ENCODE results near the gene PRDM15.

PRDM15 gene

GRCh38 chr21:41834252-41834925 lies 44.8 kb downstream of the PRDM15 start:
- Histone ChIP-seq H3K27me3 (ENCODE audit: insufficient read depth, low read depth, severe bottlenecking) (no peaks in the 10 kb centered on the region), H3K4me3 (ENCODE audit: low read depth, low read length) (no peak overlapping the region), H3K9me3 (ENCODE audit: severe bottlenecking) (no peaks in the 10 kb centered on the region), H3K36me3 (peaks cover 32% of the 10 kb centered on the region), H3K27ac (no peak overlapping the region)
- TF ChIP-seq, protein P1, sequence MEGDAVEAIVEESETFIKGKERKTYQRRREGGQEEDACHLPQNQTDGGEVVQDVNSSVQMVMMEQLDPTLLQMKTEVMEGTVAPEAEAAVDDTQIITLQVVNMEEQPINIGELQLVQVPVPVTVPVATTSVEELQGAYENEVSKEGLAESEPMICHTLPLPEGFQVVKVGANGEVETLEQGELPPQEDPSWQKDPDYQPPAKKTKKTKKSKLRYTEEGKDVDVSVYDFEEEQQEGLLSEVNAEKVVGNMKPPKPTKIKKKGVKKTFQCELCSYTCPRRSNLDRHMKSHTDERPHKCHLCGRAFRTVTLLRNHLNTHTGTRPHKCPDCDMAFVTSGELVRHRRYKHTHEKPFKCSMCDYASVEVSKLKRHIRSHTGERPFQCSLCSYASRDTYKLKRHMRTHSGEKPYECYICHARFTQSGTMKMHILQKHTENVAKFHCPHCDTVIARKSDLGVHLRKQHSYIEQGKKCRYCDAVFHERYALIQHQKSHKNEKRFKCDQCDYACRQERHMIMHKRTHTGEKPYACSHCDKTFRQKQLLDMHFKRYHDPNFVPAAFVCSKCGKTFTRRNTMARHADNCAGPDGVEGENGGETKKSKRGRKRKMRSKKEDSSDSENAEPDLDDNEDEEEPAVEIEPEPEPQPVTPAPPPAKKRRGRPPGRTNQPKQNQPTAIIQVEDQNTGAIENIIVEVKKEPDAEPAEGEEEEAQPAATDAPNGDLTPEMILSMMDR (IDR thresholded peaks at IDR 0.05; ENCODE audit: low read depth, low read length), result no peak
- no peak for DNase-seq

DNA sequence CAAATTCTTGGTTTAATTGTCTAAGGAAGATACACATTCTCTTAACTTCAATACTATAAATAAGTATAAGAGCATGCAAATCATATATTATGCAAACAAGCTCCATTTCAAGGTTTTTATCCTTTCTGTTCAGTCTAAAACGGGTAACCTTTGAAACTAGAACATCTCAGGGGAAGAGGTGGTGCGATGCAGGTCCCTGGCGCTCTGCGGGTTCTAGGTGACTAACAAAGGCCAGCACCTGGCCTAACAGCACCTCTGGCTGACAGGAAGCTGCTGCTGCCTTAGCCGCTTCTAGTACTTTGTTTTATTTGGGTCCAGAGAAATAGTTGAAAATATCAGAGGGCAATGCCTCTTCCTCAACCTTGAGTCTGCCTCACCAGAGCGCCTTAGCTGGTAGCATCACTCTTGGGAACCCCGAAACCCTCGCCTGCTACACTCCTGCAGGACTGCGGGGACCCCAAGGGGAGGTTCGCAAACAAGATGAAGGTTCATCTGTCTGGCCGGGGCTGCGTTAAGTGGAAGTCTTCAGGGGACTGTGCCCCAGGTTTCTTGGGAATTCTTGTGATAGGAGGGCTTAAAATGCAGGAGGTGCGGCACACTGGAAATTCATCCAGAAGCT lies 45.5 kb downstream of the PRDM15 start:
- TF ChIP-seq, protein P1 (IDR thresholded peaks at IDR 0.05; ENCODE audit: low read depth, low read length), result no peak

DNA sequence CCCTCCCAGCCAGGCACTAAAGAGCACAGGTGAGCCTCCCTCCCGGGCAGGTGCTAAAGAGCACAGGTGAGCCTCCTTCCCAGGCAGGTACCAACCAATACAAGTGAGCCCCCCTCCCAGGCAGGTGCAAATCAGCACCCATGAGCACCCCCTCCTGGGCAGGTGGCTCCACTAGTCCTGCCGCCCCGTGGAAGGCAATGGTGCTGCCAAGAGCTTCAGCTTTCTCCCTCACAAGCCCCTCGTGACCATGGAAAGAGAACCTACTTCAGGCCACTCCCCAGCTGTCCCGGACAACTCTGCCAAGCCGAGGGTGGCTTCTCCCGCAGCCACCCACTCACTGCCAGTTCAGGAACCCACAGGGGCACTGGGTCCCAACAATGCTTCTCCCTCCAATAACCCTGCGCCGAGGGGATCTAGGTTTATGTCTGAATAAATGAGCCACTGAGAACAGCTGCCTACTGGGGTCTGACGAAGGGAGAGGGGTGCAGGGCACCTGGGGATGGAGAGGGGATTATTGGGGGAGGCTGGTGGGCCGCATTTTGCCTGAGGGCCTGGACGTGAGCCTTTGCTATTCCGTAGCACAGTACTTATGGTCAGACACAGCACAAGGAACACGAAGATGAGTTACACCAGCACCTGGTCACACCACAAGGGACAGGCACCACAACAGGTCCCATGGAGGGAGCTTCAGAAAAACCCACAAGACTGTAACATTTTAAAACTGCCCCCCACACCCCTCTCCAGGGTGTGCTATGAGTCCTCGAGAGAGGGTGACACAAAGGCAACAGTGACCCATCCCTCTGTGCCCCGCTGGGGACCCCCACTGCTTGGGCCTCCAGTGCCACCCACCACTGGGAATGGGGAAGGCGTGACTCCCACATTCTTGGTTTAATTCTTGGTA lies 46.3 kb downstream of the PRDM15 start:
- Histone ChIP-seq H3K36me3 (peaks cover 37% of the 10 kb centered on the region), H3K4me3 (ENCODE audit: low read depth, low read length) (no peak overlapping the region), H3K27me3 (ENCODE audit: insufficient read depth, low read depth, severe bottlenecking) (no peaks in the 10 kb centered on the region), H3K27ac (no peak overlapping the region), H3K9me3 (ENCODE audit: severe bottlenecking) (no peaks in the 10 kb centered on the region)
- TF ChIP-seq, protein P1 (IDR thresholded peaks at IDR 0.05; ENCODE audit: low read depth, low read length), result peak; percentile 31
- no peak for DNase-seq

More for the DNA sequence above, 45.5 kb downstream of the PRDM15 start:
- Histone ChIP-seq H3K27ac (no peak overlapping the region), H3K9me3 (ENCODE audit: severe bottlenecking) (no peaks in the 10 kb centered on the region), H3K4me3 (ENCODE audit: low read depth, low read length) (no peak overlapping the region), H3K27me3 (ENCODE audit: insufficient read depth, low read depth, severe bottlenecking) (no peaks in the 10 kb centered on the region), H3K36me3 (peaks cover 32% of the 10 kb centered on the region)
- DNase-seq, result no peak

- Histone ChIP-seq H3K27me3 (ENCODE audit: insufficient read depth, low read depth, severe bottlenecking) (no peaks in the 10 kb centered on the region), H3K36me3 (peaks cover 37% of the 10 kb centered on the region), H3K4me3 (ENCODE audit: low read depth, low read length) (no peak overlapping the region), H3K27ac (no peak overlapping the region), H3K9me3 (ENCODE audit: severe bottlenecking) (no peaks in the 10 kb centered on the region)
- TF ChIP-seq, protein P1 (IDR thresholded peaks at IDR 0.05; ENCODE audit: low read depth, low read length), result no peak
- no peak for DNase-seq
Observed at GRCh38 chr21:41831866-41832595, 47.1 kb downstream of the PRDM15 start.

- no peaks in the 10 kb centered on the region for H3K9me3 ChIP-seq (ENCODE audit: severe bottlenecking)
- H3K27ac ChIP-seq, result no peak overlapping the region
Observed at GRCh38 chr21:41831453-41831831, 47.7 kb downstream of the PRDM15 start.

More at GRCh38 chr21:41831453-41831831, 47.7 kb downstream of the PRDM15 start:
- no peak overlapping the region for H3K4me3 ChIP-seq (ENCODE audit: low read depth, low read length)
- no peak for DNase-seq
- TF ChIP-seq, protein P1 (IDR thresholded peaks at IDR 0.05; ENCODE audit: low read depth, low read length), result no peak
- no peaks in the 10 kb centered on the region for H3K27me3 ChIP-seq (ENCODE audit: insufficient read depth, low read depth, severe bottlenecking)
- peaks cover 41% of the 10 kb centered on the region for H3K36me3 ChIP-seq
